Retinal pigment epithelial cell (primary cell): Measurements from ENCODE around the gene ANKRD11.

Experiments
- DNase-seq: peaks from one replicate; pipeline ENCODE4 v3.0.0-alpha.2; 2010; ENCODE audit warnings: low read depth
- H3K4me3 ChIP-seq: 2 replicates; pipeline ENCODE4 v1.5.1; 2011; ENCODE audit warnings: mild to moderate bottlenecking, low read length, control low read depth, moderate library complexity
- TF ChIP-seq, protein P1 (sequence below): conservative IDR thresholded peaks from 2 replicates; pipeline ENCODE4 v1.5.1; 2011; ENCODE audit warnings: low read depth, low read length, control low read depth, inconsistent platforms

Gene ANKRD11

DNA sequence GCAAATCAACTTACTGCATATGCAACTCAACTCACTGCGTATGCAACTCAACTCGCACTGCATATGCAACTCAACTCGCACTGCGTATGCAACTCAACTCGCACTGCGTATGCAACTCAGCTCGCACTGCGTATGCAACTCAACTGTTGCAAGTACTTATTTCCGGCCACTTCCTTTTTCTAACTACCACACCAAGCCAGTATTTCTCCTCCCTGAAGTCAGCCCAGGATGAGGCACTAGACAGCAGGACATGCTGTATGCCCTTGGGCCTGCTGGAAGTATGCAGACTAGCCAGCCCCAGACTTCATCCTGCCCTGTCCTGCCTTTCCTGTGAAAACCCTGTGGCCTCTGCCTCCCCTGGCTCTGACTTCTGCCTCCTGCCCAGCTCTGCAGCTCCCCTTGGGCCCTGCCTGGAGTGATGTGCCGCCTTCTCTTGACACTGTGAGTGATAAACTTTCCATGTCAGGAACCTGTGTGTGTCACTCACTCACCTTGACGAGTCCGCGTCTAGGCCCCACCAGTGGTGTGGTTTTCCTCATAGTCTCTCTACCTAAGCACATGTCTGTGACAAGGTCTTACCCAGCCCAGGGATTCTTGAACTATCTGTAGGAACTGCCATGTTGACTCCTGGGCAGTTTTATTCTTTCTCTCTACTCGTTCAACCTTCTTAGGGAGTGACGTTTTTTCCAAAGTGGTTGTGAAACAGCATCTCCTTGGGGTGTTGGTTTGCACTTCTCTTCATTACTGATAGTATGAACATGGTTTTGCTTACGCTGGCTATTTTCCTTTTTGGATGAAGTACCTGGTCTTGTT is 256.5 kb downstream of the ANKRD11 start:
- TF ChIP-seq, protein P1, sequence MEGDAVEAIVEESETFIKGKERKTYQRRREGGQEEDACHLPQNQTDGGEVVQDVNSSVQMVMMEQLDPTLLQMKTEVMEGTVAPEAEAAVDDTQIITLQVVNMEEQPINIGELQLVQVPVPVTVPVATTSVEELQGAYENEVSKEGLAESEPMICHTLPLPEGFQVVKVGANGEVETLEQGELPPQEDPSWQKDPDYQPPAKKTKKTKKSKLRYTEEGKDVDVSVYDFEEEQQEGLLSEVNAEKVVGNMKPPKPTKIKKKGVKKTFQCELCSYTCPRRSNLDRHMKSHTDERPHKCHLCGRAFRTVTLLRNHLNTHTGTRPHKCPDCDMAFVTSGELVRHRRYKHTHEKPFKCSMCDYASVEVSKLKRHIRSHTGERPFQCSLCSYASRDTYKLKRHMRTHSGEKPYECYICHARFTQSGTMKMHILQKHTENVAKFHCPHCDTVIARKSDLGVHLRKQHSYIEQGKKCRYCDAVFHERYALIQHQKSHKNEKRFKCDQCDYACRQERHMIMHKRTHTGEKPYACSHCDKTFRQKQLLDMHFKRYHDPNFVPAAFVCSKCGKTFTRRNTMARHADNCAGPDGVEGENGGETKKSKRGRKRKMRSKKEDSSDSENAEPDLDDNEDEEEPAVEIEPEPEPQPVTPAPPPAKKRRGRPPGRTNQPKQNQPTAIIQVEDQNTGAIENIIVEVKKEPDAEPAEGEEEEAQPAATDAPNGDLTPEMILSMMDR, result no peak
- no peak for DNase-seq
- no peak overlapping the region for H3K4me3 ChIP-seq

DNA sequence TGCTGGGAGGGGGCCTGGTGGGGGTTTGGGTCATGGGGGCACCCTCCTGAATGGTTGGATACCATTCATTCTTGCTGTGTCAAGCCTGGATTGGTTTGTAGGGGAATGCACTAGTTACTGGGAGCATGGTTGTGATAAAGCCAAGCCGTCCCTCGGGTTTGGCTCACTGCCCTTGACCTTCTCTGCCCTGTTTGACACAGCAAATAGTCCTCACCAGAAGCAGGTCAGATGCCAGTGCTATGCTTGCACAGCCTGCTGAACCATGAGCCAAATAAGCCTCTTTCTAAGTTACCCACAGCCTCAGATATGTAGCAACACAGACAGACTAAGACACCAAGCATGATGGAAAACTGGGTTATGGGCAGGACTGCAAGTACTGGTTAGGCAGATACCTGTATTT is 258.3 kb downstream of the ANKRD11 start:
- H3K4me3 ChIP-seq, result no peak overlapping the region
- TF ChIP-seq, protein P1, result no peak
- no peak for DNase-seq

- TF ChIP-seq, protein P1, result no peak
- no peak for DNase-seq
- H3K4me3 ChIP-seq, result no peak overlapping the region
Measured at GRCh38 chr16:89230255-89230654, 260.1 kb downstream of the ANKRD11 start.

DNA sequence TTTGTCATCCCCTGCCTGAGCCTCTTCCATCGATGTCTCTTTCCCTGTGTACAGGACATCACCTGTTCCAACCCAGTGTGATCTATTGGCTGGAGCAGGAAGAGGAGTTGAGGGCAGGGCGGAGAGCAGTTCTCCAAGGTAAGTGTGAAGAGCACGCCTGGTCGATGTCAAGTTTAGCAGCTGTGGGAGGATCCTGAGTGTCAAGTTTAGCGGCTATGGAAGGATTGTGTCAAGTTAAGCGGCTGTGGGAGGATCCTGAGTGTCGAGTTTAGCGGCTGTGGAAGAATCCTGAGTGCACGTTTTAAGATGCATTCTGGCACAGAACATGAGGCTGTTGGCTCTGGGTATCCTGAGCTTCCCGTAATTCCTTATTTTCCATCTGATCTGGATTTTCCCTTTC is 265.7 kb downstream of the ANKRD11 start:
- H3K4me3 ChIP-seq, result no peak overlapping the region
- TF ChIP-seq, protein P1, result no peak
- no peak for DNase-seq

GRCh38 chr16:89222931-89223330 is 267.4 kb downstream of the ANKRD11 start:
- TF ChIP-seq, protein P1, result no peak
- no peak overlapping the region for H3K4me3 ChIP-seq

DNA sequence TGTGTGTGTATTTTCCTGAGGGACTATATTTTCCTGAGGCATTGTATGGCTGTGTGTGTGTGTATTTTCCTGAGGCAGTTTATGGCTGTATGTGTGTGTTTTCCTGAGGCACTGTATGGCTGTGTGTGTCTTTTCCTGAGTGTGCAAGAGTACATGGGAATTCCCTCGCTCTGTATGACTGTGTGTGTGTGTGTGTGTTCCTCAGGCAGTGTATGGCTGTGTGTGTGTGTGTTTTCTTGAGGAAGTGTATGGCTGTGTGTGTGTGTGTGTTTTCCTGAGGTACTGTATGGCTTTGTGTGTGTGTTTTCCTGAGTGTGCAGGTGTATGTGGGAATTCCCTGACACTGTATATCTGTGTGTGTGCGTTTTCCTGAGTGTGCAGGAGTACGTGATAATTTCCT is 268.8 kb downstream of the ANKRD11 start:
- TF ChIP-seq, protein P1, result no peak
- no peak overlapping the region for H3K4me3 ChIP-seq
- no peak for DNase-seq

More at GRCh38 chr16:89222931-89223330, 267.4 kb downstream of the ANKRD11 start:
- no peak for DNase-seq

GRCh38 chr16:89219365-89219764 is 271.0 kb downstream of the ANKRD11 start:
- no peak overlapping the region for H3K4me3 ChIP-seq
- TF ChIP-seq, protein P1, result no peak
- no peak for DNase-seq
